Dedifferentiated amniotic fluid mesenchymal stem cell (primary cell): ENCODE results near the gene COL4A6.

Source experiments
- DNase-seq: peaks from one replicate; pipeline ENCODE4 v3.0.0-alpha.2; 2016; ENCODE audit errors: extremely low spot score

The COL4A6 gene

GRCh38 chrX:108331126-108331909 is 106.9 kb downstream of the COL4A6 start:
- DNase-seq: no peak

- no peak for DNase-seq
Observed at GRCh38 chrX:108323751-108324150, 114.5 kb downstream of the COL4A6 start.

- DNase-seq: no peak
Observed at GRCh38 chrX:108322234-108322633, 116.0 kb downstream of the COL4A6 start.

- DNase-seq: no peak
Observed at GRCh38 chrX:108316456-108316855, 121.8 kb downstream of the COL4A6 start.

GRCh38 chrX:108313669-108314068 is 124.6 kb downstream of the COL4A6 start:
- no peak for DNase-seq

- peak; percentile 67 for DNase-seq
Observed at GRCh38 chrX:108312957-108313356, 125.3 kb downstream of the COL4A6 start.

- no peak for DNase-seq
Observed at GRCh38 chrX:108312011-108312410, 126.2 kb downstream of the COL4A6 start.

- no peak for DNase-seq
Observed at GRCh38 chrX:108310506-108310905, 127.7 kb downstream of the COL4A6 start.

- DNase-seq: no peak
Observed at GRCh38 chrX:108309144-108309543, 129.1 kb downstream of the COL4A6 start.

GRCh38 chrX:108307132-108308085 is 130.8 kb downstream of the COL4A6 start:
- peak; percentile 19 for DNase-seq

- DNase-seq: no peak
Observed at GRCh38 chrX:108306086-108306485, 132.1 kb downstream of the COL4A6 start.

GRCh38 chrX:108304757-108305156 is 133.5 kb downstream of the COL4A6 start:
- no peak for DNase-seq

GRCh38 chrX:108304210-108304609 is 134.0 kb downstream of the COL4A6 start:
- no peak for DNase-seq

- no peak for DNase-seq
Observed at GRCh38 chrX:108303682-108304081, 134.5 kb downstream of the COL4A6 start.

GRCh38 chrX:108299704-108300103 is 138.5 kb downstream of the COL4A6 start:
- DNase-seq: no peak

- peak; percentile 16 for DNase-seq
Observed at GRCh38 chrX:108299101-108299591, 139.1 kb downstream of the COL4A6 start.

- no peak for DNase-seq
Observed at GRCh38 chrX:108298165-108298602, 140.0 kb downstream of the COL4A6 start.

GRCh38 chrX:108297290-108297689 is 140.9 kb downstream of the COL4A6 start:
- DNase-seq: no peak

GRCh38 chrX:108292053-108292452 is 146.2 kb downstream of the COL4A6 start:
- no peak for DNase-seq

- DNase-seq: no peak
Observed at GRCh38 chrX:108285918-108286317, 152.3 kb downstream of the COL4A6 start.

GRCh38 chrX:108285356-108285755 is 152.9 kb downstream of the COL4A6 start:
- DNase-seq: no peak

- DNase-seq: no peak
Observed at GRCh38 chrX:108275732-108276131, 162.5 kb downstream of the COL4A6 start.
